BE2C (cell line): ENCODE data around the gene NMD3.

Source experiments
- DNase-seq: peaks from one replicate; pipeline ENCODE4 v3.0.0-alpha.2; 2020
- H3K27me3 ChIP-seq: fragments of 250-450 bp; sonication (Bioruptor Pico); 2 replicates; pipeline ENCODE4 v1.5.1; 2020; ENCODE audit warnings: mild to moderate bottlenecking
- H3K36me3 ChIP-seq: fragments of 250-450 bp; sonication (Bioruptor Pico); 2 replicates; pipeline ENCODE4 v1.5.1; 2020; ENCODE audit warnings: mild to moderate bottlenecking
- H3K4me1 ChIP-seq: fragments of 250-450 bp; sonication (Bioruptor Pico); 2 replicates; pipeline ENCODE4 v1.5.1; 2020
- H3K4me3 ChIP-seq: 2 replicates; pipeline ENCODE4 v1.5.1; 2011; ENCODE audit warnings: low read depth, low read length
- H3K9me3 ChIP-seq: fragments of 250-450 bp; sonication (Bioruptor Pico); 2 replicates; pipeline ENCODE4 v1.5.1; 2020
- TF ChIP-seq, protein P1 (sequence below): IDR thresholded peaks from 2 replicates; pipeline ENCODE4 v1.5.1; 2012; ENCODE audit warnings: mild to moderate bottlenecking, low read depth, low read length

Gene NMD3

DNA sequence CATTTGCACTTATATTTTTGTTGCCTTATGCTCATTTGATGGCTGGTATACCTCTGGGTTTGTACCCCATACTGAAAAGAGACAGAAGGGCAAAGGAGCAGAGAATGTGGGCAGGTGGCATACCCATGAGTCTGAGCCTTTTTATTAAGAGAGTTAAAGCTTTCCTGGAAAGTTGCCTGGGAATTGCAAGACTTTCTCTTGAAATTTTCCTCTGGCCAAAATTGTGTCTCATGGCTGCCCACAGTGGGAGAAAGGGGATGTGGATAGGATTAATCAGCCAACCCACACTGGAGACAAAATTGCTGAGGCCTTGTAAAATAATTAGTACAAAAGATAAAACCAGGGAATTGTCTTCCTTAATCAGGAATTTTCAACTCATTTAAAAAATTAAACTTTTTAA, 8.2 kb upstream of the NMD3 start:
- Histone ChIP-seq H3K36me3 (no peaks in the 10 kb centered on the region), H3K9me3 (no peaks in the 10 kb centered on the region), H3K27me3 (no peaks in the 10 kb centered on the region), H3K4me1 (no peaks in the 10 kb centered on the region), H3K4me3 (no peak overlapping the region)
- TF ChIP-seq, protein P1, sequence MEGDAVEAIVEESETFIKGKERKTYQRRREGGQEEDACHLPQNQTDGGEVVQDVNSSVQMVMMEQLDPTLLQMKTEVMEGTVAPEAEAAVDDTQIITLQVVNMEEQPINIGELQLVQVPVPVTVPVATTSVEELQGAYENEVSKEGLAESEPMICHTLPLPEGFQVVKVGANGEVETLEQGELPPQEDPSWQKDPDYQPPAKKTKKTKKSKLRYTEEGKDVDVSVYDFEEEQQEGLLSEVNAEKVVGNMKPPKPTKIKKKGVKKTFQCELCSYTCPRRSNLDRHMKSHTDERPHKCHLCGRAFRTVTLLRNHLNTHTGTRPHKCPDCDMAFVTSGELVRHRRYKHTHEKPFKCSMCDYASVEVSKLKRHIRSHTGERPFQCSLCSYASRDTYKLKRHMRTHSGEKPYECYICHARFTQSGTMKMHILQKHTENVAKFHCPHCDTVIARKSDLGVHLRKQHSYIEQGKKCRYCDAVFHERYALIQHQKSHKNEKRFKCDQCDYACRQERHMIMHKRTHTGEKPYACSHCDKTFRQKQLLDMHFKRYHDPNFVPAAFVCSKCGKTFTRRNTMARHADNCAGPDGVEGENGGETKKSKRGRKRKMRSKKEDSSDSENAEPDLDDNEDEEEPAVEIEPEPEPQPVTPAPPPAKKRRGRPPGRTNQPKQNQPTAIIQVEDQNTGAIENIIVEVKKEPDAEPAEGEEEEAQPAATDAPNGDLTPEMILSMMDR: no peak
- DNase-seq: no peak

DNA sequence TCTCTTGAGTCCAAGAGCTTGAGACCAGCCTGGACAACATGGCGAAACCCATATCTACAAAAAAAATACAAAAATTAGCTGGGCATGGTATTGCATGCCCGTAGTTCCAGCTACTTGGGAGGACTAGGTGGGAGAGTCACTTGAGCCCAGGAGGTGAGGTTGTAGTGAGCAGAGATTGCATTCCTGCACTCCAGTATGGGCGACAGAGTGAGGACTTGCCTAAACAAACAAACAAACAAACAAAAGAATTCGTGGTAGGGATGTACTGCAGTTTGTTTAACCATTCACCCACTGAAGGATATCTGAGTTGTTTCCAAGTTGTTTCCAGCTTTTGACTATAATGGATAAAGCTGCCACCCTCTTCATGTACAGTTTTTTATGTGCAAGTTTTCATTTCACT, 7.5 kb upstream of the NMD3 start:
- Histone ChIP-seq H3K36me3 (no peaks in the 10 kb centered on the region), H3K9me3 (no peaks in the 10 kb centered on the region), H3K4me3 (no peak overlapping the region), H3K4me1 (no peaks in the 10 kb centered on the region), H3K27me3 (no peaks in the 10 kb centered on the region)
- no peak for DNase-seq
- TF ChIP-seq, protein P1: no peak

DNA sequence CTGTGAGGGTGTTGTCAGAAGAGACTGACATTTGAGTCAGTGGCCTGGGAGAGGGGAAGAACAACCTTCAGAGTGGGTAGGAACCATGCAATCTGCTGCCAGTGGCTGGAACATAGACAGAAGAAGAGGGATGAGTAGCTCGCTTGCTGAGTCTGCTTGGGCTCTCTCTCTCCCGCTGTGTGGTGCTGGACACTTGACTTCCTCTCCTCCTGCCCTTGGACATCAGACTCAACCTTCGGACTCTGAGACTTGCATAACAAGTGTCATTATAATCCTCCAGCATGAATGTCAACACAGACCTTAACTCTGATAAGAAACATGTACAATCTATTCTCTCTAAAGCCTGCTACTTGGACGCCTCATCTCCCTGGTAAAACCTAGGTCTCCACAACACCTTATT, 5.9 kb upstream of the NMD3 start:
- Histone ChIP-seq H3K4me1 (no peaks in the 10 kb centered on the region), H3K36me3 (no peaks in the 10 kb centered on the region), H3K4me3 (no peak overlapping the region), H3K27me3 (no peaks in the 10 kb centered on the region), H3K9me3 (no peaks in the 10 kb centered on the region)
- TF ChIP-seq, protein P1: no peak
- DNase-seq: no peak

DNA sequence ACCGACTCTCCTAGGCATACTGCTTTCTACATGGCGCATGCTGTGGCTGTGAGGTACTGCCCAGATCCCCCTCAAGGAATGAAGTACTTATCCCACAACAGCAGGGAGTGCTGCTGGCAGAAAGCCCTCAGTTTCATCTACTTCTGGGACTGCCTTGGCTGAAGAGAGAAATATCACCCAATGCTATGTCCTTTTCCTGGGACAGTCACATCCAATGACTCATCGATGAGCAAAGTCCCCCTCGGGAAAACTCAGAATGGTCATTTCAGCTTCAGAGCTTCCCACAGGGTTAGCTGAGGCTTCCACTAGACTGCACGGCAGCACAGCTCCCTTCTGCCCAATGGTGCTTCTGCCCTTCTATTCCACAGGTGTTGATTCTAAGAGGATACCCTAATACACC, 3.6 kb upstream of the NMD3 start:
- Histone ChIP-seq H3K9me3 (no peaks in the 10 kb centered on the region), H3K4me1 (no peaks in the 10 kb centered on the region), H3K27me3 (no peaks in the 10 kb centered on the region), H3K36me3 (no peaks in the 10 kb centered on the region; the same call in 1 of the 2 replicates), H3K4me3 (no peak overlapping the region)
- peak; percentile 20 for DNase-seq
- TF ChIP-seq, protein P1: no peak

DNA sequence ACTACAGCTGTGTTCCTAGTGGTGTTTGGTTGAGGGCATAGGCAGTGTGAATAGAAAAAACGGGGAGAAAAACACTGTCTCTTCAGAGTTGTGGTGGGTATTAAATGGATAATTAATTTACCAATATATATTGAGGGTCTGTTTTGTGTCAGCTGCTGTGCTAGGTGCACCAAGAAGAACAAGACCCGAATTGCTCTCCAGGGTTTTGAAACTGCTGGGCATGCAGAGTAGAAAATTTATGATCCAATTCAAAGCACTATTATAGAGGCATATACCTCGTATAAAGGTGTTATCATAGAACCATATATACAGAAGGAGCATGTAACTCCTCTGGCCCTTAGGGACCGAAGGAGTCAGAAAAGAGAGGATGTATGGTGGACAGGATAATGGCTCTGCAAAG, 1.6 kb upstream of the NMD3 start:
- H3K36me3 ChIP-seq: peaks cover 5% of the 10 kb centered on the region
- TF ChIP-seq, protein P1: no peak
- H3K4me1 ChIP-seq: no peaks in the 10 kb centered on the region
- H3K4me3 ChIP-seq: no peak overlapping the region
- H3K27me3 ChIP-seq: no peaks in the 10 kb centered on the region
- DNase-seq: no peak
- no peaks in the 10 kb centered on the region for H3K9me3 ChIP-seq

DNA sequence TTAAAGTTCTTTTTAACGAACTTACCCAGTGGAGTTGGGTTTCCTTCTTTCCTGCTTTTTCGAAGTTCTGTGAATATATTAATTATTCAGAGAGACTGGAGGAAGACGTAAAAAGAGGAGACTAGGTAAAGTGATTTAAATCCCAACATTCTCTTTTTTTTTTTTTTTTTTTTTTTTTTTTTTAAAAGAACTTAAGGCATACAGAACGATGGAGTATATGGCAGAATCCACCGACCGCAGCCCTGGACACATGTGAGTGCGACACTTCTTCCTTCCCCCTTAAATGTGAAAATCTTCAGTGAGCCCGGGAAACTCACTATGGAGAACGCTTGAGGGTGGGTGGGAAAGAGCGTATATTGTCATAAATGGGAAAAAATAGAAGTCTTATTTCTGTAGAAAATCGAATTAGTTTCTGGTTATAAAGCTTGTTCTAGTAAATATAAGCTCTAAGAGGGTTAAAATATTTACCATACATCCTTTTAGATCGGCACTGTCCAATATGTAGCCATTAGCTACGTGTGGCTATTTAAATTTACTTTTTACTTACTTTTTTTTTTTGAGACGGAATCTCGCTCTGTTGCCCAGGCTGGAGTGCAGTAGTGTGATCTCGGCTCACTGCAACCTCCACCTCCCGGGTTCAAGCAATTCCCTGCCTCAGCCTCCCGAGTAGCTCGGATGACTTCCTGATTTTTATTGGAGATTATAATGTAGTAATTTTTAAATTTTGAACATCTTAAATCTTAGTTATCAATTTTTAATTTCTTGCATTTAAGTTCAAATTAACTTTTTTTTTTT, 892 bp downstream of the NMD3 start:
- Histone ChIP-seq H3K9me3 (no peaks in the 10 kb centered on the region), H3K36me3 (peaks cover 27% of the 10 kb centered on the region), H3K4me1 (no peaks in the 10 kb centered on the region), H3K27me3 (no peaks in the 10 kb centered on the region), H3K4me3 (peak overlapping the region; percentile 89)
- TF ChIP-seq, protein P1: no peak
- no peak for DNase-seq
